Measurements from ENCODE around the gene SNX11.
A peak's percentile ranks its signal among the peaks of the same experiment; 100 is the strongest.

SNX11 gene

GRCh38 chr17:48150597-48151001 is 43.0 kb downstream of the SNX11 start:
- Histone ChIP-seq H3K36me3 (ENCODE audit: insufficient read depth) (no peaks in the 10 kb centered on the region), H4K20me1 (ENCODE audit: insufficient read depth) (no peaks in the 10 kb centered on the region), H3K4me1 (ENCODE audit: low read depth, poor library complexity, severe bottlenecking) (peaks cover 3% of the 10 kb centered on the region), H3K4me3 (IDR thresholded peaks at IDR 0.05; ENCODE audit: insufficient read depth, low read depth, low read length) (no peak overlapping the region), H2AFZ (ENCODE audit: low read depth) (no peak overlapping the region), H3K9ac (no peak overlapping the region), H3K4me2 (no peak overlapping the region), H3K27me3 (ENCODE audit: insufficient read depth, low read depth) (no peaks in the 10 kb centered on the region), H3K79me2 (ENCODE audit: insufficient read depth, low read depth) (no peaks in the 10 kb centered on the region), H3K27ac (no peak overlapping the region)
- TF ChIP-seq CTCF (conservative IDR thresholded peaks at IDR 0.05; ENCODE audit: low read depth, low read length): no peak

DNA sequence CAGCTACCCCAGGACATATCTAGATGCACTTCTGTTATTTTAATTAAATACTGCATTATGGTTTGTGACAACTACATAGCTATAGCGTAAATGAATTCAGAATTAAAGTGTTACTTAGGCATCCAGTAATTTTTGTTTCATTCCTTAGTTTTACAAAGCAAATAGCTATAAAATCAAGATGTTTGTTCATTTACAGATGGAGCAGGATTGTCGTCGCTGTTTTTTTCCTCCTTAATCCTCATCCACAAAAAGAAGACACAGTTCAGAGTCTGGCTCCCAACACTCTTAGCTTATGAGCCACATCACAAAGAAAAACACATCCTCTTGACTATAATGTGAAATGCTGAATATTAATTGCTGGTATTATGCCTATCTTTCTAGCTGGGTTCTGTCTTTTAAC is 43.7 kb downstream of the SNX11 start:
- Histone ChIP-seq H2AFZ (ENCODE audit: low read depth) (no peak overlapping the region), H3K36me3 (ENCODE audit: insufficient read depth) (no peaks in the 10 kb centered on the region)

GRCh38 chr17:48152289-48152688 is 44.7 kb downstream of the SNX11 start:
- Histone ChIP-seq H3K79me2 (ENCODE audit: insufficient read depth, low read depth) (no peaks in the 10 kb centered on the region), H2AFZ (ENCODE audit: low read depth) (no peak overlapping the region), H3K4me2 (no peak overlapping the region), H3K27ac (no peak overlapping the region), H3K36me3 (ENCODE audit: insufficient read depth) (no peaks in the 10 kb centered on the region), H3K27me3 (ENCODE audit: insufficient read depth, low read depth) (no peaks in the 10 kb centered on the region), H3K4me3 (IDR thresholded peaks at IDR 0.05; ENCODE audit: insufficient read depth, low read depth, low read length) (no peak overlapping the region), H3K4me1 (ENCODE audit: low read depth, poor library complexity, severe bottlenecking) (no peaks in the 10 kb centered on the region), H4K20me1 (ENCODE audit: insufficient read depth) (no peaks in the 10 kb centered on the region), H3K9ac (no peak overlapping the region)
- TF ChIP-seq CTCF (conservative IDR thresholded peaks at IDR 0.05; ENCODE audit: low read depth, low read length): no peak

More for the DNA sequence above, 43.7 kb downstream of the SNX11 start:
- Histone ChIP-seq H3K4me2 (no peak overlapping the region), H3K9ac (no peak overlapping the region), H3K27me3 (ENCODE audit: insufficient read depth, low read depth) (no peaks in the 10 kb centered on the region), H3K79me2 (ENCODE audit: insufficient read depth, low read depth) (no peaks in the 10 kb centered on the region), H4K20me1 (ENCODE audit: insufficient read depth) (no peaks in the 10 kb centered on the region), H3K4me1 (ENCODE audit: low read depth, poor library complexity, severe bottlenecking) (no peaks in the 10 kb centered on the region), H3K4me3 (IDR thresholded peaks at IDR 0.05; ENCODE audit: insufficient read depth, low read depth, low read length) (no peak overlapping the region), H3K27ac (no peak overlapping the region)
- no peak for TF ChIP-seq CTCF (conservative IDR thresholded peaks at IDR 0.05; ENCODE audit: low read depth, low read length)

- Histone ChIP-seq H3K27ac (no peak overlapping the region), H3K27me3 (ENCODE audit: insufficient read depth, low read depth) (no peaks in the 10 kb centered on the region)
These were observed 46.3 kb downstream of the SNX11 start for GRCh38 chr17:48153691-48154358.

More at GRCh38 chr17:48153691-48154358, 46.3 kb downstream of the SNX11 start:
- Histone ChIP-seq H4K20me1 (ENCODE audit: insufficient read depth) (no peaks in the 10 kb centered on the region), H3K4me1 (ENCODE audit: low read depth, poor library complexity, severe bottlenecking) (no peaks in the 10 kb centered on the region), H3K79me2 (ENCODE audit: insufficient read depth, low read depth) (no peaks in the 10 kb centered on the region), H3K4me2 (no peak overlapping the region), H3K9ac (no peak overlapping the region), H2AFZ (ENCODE audit: low read depth) (no peak overlapping the region), H3K36me3 (ENCODE audit: insufficient read depth) (no peaks in the 10 kb centered on the region), H3K4me3 (IDR thresholded peaks at IDR 0.05; ENCODE audit: insufficient read depth, low read depth, low read length) (no peak overlapping the region)
- TF ChIP-seq CTCF (conservative IDR thresholded peaks at IDR 0.05; ENCODE audit: low read depth, low read length): peak; percentile 41; the same call in 1 of the 2 replicates
